Natural killer cell (primary cell): ENCODE measurements around the gene FMN1. TPM values are rescaled to one million over a fixed set of nuclear protein-coding genes. Genes with fewer than 3 reads are reported as not detected.

Experiments used
- ATAC-seq, 3 donors: fragments of 150-1000 bp in 2 of 3; fragments of 200-7000 bp in 1 of 3; cut with Tn5 transposase; 1 replicate in 1 of 3; 2 replicates in 2 of 3; pipeline ENCODE4 v1.10.0; 2021; ENCODE audit warnings: mild to moderate bottlenecking in 2 of 3, moderate library complexity in 2 of 3
- DNase-seq, 2 donors: peaks; one replicate each; pipeline versions ENCODE4 v3.0.0 to v3.0.0-alpha.2; 2013 to 2021; ENCODE audit warnings: mixed read lengths in 1 of 2
- H3K27ac ChIP-seq: one replicate; pipeline ENCODE4 v1.5.1; 2013; ENCODE audit warnings: mild to moderate bottlenecking, low read length
- H3K27me3 ChIP-seq: one replicate; pipeline ENCODE4 v1.6.1; 2013; ENCODE audit warnings: low read length; ENCODE audit not compliant: control insufficient read depth, insufficient read depth
- H3K36me3 ChIP-seq: one replicate; pipeline ENCODE4 v1.6.1; 2013; ENCODE audit warnings: low read length; ENCODE audit not compliant: control insufficient read depth, insufficient read depth
- H3K4me1 ChIP-seq: one replicate; pipeline ENCODE4 v1.6.1; 2013; ENCODE audit warnings: low read length; ENCODE audit not compliant: control insufficient read depth, insufficient read depth
- H3K4me3 ChIP-seq: one replicate; pipeline ENCODE4 v1.5.1; 2013; ENCODE audit warnings: low read length
- H3K9me3 ChIP-seq: one replicate; pipeline ENCODE4 v1.6.1; 2013; ENCODE audit warnings: low read length; ENCODE audit not compliant: control insufficient read depth, insufficient read depth
- H3K27ac Mint-ChIP-seq, 2 donors: one replicate each; pipeline ENCODE4 v1.8.0; 2022; ENCODE audit warnings: mild to moderate bottlenecking in 2 of 2, mixed read lengths in 2 of 2, moderate library complexity in 1 of 2
- H3K27me3 Mint-ChIP-seq, 2 donors: one replicate each; pipeline ENCODE4 v1.8.0; 2022; ENCODE audit warnings: low read depth in 2 of 2, mixed read lengths in 2 of 2
- H3K36me3 Mint-ChIP-seq: one replicate; pipeline ENCODE4 v1.8.0; 2022; ENCODE audit warnings: mixed read lengths
- H3K4me1 Mint-ChIP-seq, 2 donors: one replicate each; pipeline ENCODE4 v1.8.0; 2022; ENCODE audit warnings: mixed read lengths in 2 of 2
- H3K4me3 Mint-ChIP-seq: one replicate; pipeline ENCODE4 v1.8.0; 2022; ENCODE audit warnings: mild to moderate bottlenecking, moderate library complexity, mixed read lengths
- H3K9me3 Mint-ChIP-seq, 2 donors: one replicate each; pipeline ENCODE4 v1.8.0; 2022; ENCODE audit warnings: mixed read lengths in 2 of 2
- WGBS: methylation state at CpG from one replicate; pipeline ENCODE4 v1.1.7; 2013; ENCODE audit warnings: missing lambda C conversion rate; ENCODE audit not compliant: insufficient coverage; 5-methylcytosine and 5-hydroxymethylcytosine counted together
- intact Hi-C: fragments of 100-400 bp; cut with micrococcal nuclease; formaldehyde crosslinking; loops from one replicate; pipeline ENCODE4 v1.14.2; 2022
- total RNA-seq, 4 donors: library from RNA; stranded (reverse); fragments of 120-200 nt in 1 of 4; gene quantifications; one replicate each; pipeline versions ENCODE4 v1.2.3 to v1.2.4, GENCODE V29; 2013 to 2022
- TF ChIP-seq, protein P1 (sequence below): fragments of 200-600 bp; IDR thresholded peaks from one replicate; pipeline ENCODE4 v1.8.0; 2022; ENCODE audit warnings: antibody characterized with exemption

Gene FMN1
- total RNA-seq, 3 donors from 2014 or later (not counting 1 experiment from before 2014, with no cell fraction given) = 2.0 to 19.2 (median 2.2) TPM

DNA sequence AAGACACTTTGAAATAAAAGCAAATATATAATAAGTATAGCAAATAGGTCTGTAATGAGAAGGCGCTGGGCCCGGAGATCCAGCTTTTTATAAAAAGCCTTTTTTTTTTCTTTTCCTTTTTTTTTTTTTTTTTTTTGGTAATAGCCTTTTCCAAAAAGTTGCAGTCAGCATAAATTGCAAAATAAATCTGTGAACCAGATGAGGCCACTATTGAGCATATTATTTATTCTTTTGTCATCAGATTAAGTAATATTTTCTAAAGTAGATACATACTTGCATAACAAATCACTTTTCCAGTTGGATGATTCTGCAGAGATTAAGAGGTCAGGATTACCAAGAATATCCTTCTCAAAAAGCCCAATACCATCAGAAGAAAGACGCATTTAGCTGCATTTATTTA, 24.9 kb downstream of the FMN1 start:
- no peaks in the 10 kb centered on the region for H3K9me3 Mint-ChIP-seq
- TF ChIP-seq, protein P1, sequence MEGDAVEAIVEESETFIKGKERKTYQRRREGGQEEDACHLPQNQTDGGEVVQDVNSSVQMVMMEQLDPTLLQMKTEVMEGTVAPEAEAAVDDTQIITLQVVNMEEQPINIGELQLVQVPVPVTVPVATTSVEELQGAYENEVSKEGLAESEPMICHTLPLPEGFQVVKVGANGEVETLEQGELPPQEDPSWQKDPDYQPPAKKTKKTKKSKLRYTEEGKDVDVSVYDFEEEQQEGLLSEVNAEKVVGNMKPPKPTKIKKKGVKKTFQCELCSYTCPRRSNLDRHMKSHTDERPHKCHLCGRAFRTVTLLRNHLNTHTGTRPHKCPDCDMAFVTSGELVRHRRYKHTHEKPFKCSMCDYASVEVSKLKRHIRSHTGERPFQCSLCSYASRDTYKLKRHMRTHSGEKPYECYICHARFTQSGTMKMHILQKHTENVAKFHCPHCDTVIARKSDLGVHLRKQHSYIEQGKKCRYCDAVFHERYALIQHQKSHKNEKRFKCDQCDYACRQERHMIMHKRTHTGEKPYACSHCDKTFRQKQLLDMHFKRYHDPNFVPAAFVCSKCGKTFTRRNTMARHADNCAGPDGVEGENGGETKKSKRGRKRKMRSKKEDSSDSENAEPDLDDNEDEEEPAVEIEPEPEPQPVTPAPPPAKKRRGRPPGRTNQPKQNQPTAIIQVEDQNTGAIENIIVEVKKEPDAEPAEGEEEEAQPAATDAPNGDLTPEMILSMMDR = no peak
- WGBS = 93% methylated on average over 3 of the region's 3 CpGs
- H3K27me3 Mint-ChIP-seq = peaks cover 11 to 28% of the 10 kb centered on the region in 2 donors
- H3K27ac Mint-ChIP-seq = no peak overlapping the region
- no peaks in the 10 kb centered on the region for H3K36me3 Mint-ChIP-seq
- H3K4me3 Mint-ChIP-seq = no peak overlapping the region
- H3K27ac ChIP-seq = no peak overlapping the region
- intact Hi-C loops = no loop called here
- H3K4me1 Mint-ChIP-seq = no peaks in the 10 kb centered on the region
- H3K4me3 ChIP-seq = no peak overlapping the region
- DNase-seq = no peak
- H3K9me3 ChIP-seq = no peaks in the 10 kb centered on the region
- H3K4me1 ChIP-seq = no peaks in the 10 kb centered on the region
- H3K27me3 ChIP-seq = peaks cover 3% of the 10 kb centered on the region
- H3K36me3 ChIP-seq = no peaks in the 10 kb centered on the region
- no peak for ATAC-seq

DNA sequence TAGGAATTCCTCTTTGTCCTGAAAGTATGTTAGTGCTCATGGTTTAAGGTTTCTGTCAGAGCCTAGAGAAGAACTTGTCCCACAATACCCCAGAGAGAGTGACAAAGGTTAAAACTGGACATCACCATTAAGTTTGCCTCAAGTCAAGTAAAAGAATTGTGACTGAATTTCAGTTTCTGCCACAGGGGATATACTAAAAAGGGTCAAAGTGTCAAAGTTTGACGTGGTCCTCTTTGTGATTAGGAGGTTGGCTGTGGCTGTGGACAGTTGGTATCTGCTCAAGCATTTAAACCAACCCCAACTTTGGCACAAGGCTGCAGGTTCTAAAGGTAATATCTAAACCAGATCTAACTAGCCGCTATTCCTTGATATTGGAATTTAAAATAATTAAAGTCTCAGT, 26.1 kb downstream of the FMN1 start:
- H3K4me3 Mint-ChIP-seq = no peak overlapping the region
- Histone ChIP-seq H3K27me3 (peaks cover 3% of the 10 kb centered on the region), H3K4me1 (no peaks in the 10 kb centered on the region), H3K36me3 (no peaks in the 10 kb centered on the region), H3K27ac (no peak overlapping the region), H3K4me3 (no peak overlapping the region), H3K9me3 (no peaks in the 10 kb centered on the region)
- H3K27ac Mint-ChIP-seq = no peak overlapping the region
- TF ChIP-seq, protein P1 = no peak
- no peaks in the 10 kb centered on the region for H3K36me3 Mint-ChIP-seq
- DNase-seq (no peak), ATAC-seq (no peak)
- 100% methylated on average over 2 of the region's 2 CpGs for WGBS
- H3K4me1 Mint-ChIP-seq = no peaks in the 10 kb centered on the region
- intact Hi-C loops = no loop called here
- H3K9me3 Mint-ChIP-seq = no peaks in the 10 kb centered on the region
- H3K27me3 Mint-ChIP-seq = peaks cover 15 to 28% of the 10 kb centered on the region in 2 donors

DNA sequence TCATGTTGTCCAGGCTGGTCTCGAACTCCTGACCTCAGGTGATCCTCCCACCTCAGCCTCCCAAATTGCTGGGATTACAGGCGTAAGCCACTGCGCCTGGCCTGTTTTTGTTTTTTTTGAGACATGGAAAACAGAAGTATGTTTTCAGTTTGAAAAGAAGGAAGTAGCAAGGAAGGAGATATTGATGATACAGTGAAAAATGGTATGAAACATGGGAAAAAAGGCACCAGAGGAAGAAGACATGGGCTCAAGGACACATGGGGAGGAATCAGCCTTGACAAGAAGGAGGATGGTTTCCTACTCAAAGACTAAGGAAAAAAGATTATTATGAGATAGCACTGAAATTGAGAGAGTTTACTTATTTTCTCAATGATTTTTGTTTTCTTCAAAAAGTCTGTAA, 30.7 kb downstream of the FMN1 start:
- Histone ChIP-seq H3K4me3 (no peak overlapping the region), H3K27me3 (peaks cover 3% of the 10 kb centered on the region), H3K9me3 (no peaks in the 10 kb centered on the region), H3K27ac (no peak overlapping the region), H3K4me1 (no peaks in the 10 kb centered on the region), H3K36me3 (no peaks in the 10 kb centered on the region)
- DNase-seq (no peak), ATAC-seq (no peak)
- intact Hi-C loops = no loop called here
- no peak overlapping the region for H3K4me3 Mint-ChIP-seq
- no peaks in the 10 kb centered on the region for H3K9me3 Mint-ChIP-seq
- 100% methylated on average over 3 of the region's 3 CpGs for WGBS
- H3K4me1 Mint-ChIP-seq = peaks cover 0 to 5% of the 10 kb centered on the region in 2 donors
- TF ChIP-seq, protein P1 = no peak
- no peak overlapping the region for H3K27ac Mint-ChIP-seq
- H3K27me3 Mint-ChIP-seq = peaks cover 9 to 13% of the 10 kb centered on the region in 2 donors
- no peaks in the 10 kb centered on the region for H3K36me3 Mint-ChIP-seq

DNA sequence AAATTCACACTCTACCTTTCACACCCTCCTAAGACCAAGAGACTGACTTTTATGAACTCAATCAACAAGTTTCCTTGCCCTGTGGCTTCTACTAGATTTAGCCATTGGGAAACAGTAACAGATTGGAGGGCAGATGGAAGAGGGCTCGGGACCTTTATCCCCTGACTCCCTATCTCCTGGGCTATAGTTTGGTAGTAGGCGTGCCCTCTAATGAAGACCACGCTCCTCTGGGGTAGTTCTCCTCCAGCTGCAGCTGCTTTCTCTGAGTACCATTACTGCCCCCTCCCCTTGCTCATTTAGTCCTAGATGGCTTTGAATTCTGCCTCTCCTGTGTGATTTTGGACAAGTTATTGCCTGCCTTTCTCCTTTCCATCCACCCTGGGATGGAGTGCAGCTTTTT, 33.3 kb downstream of the FMN1 start:
- Mint-ChIP-seq H3K9me3 (no peaks in the 10 kb centered on the region), H3K27me3 (peaks cover 7 to 13% of the 10 kb centered on the region in 2 donors), H3K27ac (no peak overlapping the region), H3K4me1 (peaks cover 0 to 5% of the 10 kb centered on the region in 2 donors), H3K4me3 (no peak overlapping the region), H3K36me3 (no peaks in the 10 kb centered on the region)
- Histone ChIP-seq H3K4me1 (no peaks in the 10 kb centered on the region), H3K27me3 (no peaks in the 10 kb centered on the region), H3K27ac (no peak overlapping the region), H3K36me3 (no peaks in the 10 kb centered on the region), H3K9me3 (no peaks in the 10 kb centered on the region), H3K4me3 (no peak overlapping the region)
- no peak for DNase-seq
- 78% methylated on average over 2 of the region's 3 CpGs for WGBS
- intact Hi-C loops = no loop called here
- TF ChIP-seq, protein P1 = no peak
- ATAC-seq = no peak
